A549 (cell line): Measurements from ENCODE around the gene TGFBR2.

Experiments used
- CTCF ChIP-seq: fragments of >200 bp; sonication (Bioruptor Twin); formaldehyde crosslinking; IDR thresholded peaks from 3 replicates; pipeline ENCODE4 v1.5.1; 2016
- POLR2A ChIP-seq: IDR thresholded peaks from 2 replicates; pipeline ENCODE4 v1.6.1; 2012; ENCODE audit warnings: mild to moderate bottlenecking, low read length

DNA sequence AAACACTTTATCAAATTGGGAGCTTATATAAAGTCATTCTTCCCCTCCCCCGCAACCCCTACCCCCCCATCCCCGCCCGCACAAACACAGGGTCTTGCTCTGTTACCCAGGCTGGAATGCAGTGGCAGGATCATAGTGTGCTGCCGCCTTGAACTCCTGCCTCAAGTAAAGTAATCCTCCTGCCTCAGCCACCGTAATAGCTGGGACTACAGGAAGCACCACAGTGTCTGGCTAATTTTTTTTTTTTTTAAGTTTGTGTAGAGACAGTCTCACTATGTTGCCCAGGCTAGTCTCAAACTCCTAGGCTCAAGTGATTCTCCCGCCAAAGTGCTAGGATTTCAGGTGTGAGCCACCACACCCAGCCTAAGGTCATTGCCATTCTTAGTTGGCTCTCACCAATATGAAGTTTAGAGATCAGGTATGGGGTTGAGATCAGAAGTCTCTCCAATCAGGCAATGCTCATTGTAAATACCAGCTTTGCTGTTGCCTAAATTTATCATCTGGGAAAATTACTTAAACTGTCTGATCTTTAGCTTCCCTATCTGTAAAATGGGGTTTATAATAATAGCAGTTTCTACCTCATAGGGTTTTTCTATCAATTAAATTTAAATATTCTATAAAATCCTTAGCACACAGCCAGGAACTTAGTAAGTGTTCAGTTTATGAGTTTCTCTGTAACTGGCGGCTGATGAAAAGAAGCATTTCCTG lies 60.3 kb downstream of the TGFBR2 start:
- TF ChIP-seq POLR2A (no peak), CTCF (no peak)
